Measurements from ENCODE around the gene TMC5.

DNA sequence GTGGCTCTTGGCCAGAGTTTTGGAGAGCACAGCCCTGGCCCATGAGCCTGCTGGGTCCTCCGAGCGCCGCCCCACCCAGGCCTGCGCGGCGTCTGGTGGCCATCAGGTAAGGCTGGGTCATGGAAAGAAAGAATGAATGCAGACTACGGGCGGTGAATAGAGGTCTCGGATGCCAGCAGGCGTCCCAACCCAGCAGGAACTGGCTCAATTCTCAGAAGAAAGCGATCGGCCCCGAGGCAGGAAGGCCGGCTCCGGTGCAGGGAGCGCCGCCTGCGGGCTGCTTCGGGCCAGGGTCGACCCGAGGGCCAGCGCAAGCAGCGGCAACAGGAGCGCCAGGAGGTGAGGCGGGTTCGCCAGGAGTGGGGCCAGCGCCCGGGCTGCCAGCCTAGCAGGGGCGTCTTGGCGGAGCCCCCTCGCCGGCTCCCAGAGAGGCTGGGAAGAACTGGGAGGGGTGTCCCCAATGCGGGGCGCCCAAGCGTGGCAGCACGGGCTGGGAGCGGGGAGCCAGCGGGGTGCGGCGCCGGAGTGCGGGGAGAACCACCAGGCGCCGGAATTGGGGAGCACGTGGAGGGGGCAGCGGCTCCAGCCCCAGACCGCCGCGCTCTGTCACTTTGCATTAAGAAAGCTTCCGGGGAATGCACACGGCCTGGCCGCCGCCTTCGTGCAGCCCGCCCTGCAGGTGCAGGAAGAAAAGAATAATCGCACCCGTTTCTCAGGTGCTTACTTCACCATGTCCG lies 7.1 kb upstream of the TMC5 start:
- TF ChIP-seq, protein P1, sequence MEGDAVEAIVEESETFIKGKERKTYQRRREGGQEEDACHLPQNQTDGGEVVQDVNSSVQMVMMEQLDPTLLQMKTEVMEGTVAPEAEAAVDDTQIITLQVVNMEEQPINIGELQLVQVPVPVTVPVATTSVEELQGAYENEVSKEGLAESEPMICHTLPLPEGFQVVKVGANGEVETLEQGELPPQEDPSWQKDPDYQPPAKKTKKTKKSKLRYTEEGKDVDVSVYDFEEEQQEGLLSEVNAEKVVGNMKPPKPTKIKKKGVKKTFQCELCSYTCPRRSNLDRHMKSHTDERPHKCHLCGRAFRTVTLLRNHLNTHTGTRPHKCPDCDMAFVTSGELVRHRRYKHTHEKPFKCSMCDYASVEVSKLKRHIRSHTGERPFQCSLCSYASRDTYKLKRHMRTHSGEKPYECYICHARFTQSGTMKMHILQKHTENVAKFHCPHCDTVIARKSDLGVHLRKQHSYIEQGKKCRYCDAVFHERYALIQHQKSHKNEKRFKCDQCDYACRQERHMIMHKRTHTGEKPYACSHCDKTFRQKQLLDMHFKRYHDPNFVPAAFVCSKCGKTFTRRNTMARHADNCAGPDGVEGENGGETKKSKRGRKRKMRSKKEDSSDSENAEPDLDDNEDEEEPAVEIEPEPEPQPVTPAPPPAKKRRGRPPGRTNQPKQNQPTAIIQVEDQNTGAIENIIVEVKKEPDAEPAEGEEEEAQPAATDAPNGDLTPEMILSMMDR (IDR thresholded peaks at IDR 0.05), result peak; percentile 17; the same call in 1 of the 2 replicates
- TF ChIP-seq, protein P2, sequence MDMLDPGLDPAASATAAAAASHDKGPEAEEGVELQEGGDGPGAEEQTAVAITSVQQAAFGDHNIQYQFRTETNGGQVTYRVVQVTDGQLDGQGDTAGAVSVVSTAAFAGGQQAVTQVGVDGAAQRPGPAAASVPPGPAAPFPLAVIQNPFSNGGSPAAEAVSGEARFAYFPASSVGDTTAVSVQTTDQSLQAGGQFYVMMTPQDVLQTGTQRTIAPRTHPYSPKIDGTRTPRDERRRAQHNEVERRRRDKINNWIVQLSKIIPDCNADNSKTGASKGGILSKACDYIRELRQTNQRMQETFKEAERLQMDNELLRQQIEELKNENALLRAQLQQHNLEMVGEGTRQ (IDR thresholded peaks at IDR 0.05; ENCODE audit: borderline replicate concordance, low read depth, low read length), result no peak
- no peak for TF ChIP-seq FOXJ3 (CRISPR knock-in tag; IDR thresholded peaks at IDR 0.05)
- no peak for TF ChIP-seq TAF1 (IDR thresholded peaks at IDR 0.05; ENCODE audit: borderline replicate concordance, low read depth, low read length)
- TF ChIP-seq YY1 (IDR thresholded peaks at IDR 0.05; ENCODE audit: low read depth), result no peak
- no peak for TF ChIP-seq SMC3 (IDR thresholded peaks at IDR 0.05; ENCODE audit: low read depth, low read length)
- TF ChIP-seq EP300 (IDR thresholded peaks at IDR 0.05; ENCODE audit: borderline replicate concordance in 1 of 2, low read depth in 1 of 2, low read length in 1 of 2), result no peak

All from SK-N-SH (cell line).